Measurements from ENCODE around the gene MAEL. TPM values are rescaled to one million over a fixed set of nuclear protein-coding genes. Genes with fewer than 3 reads are reported as not detected.

MAEL gene
- total RNA-seq (2016; rRNA removed; fragmentation: Illumina TruSeq; extraction: Trizol) (not detected in 2 replicates), polyA plus RNA-seq (2011; rRNA removed) (not detected in 2 replicates), polyA minus RNA-seq (2011; rRNA and poly(A)+ RNA removed; ENCODE audit: low replicate concordance) (not detected in 2 replicates), Bru-seq, nascent RNA (not detected), BruChase-seq, experiment 1, labeled RNA remaining after a 6-hour chase (percentile 3 among the genes with signal in this experiment), BruChase-seq, experiment 2, labeled RNA remaining after a 2-hour chase (not detected)
- total RNA-seq (2016; cell fraction: cytosol; rRNA removed; fragmentation: Illumina TruSeq; extraction: Trizol; ENCODE audit: low read depth): not detected in 2 replicates
- total RNA-seq (2016; cell fraction: insoluble cytoplasmic fraction; rRNA removed; fragmentation: Illumina TruSeq; extraction: Trizol): not detected in 2 replicates
- total RNA-seq (2016; cell fraction: membrane; rRNA removed; fragmentation: Illumina TruSeq; extraction: Trizol): not detected in 2 replicates
- total RNA-seq (2016; cell fraction: nucleus; rRNA removed; fragmentation: Illumina TruSeq; extraction: Trizol): not detected in 2 replicates
- not detected in 2 replicates for polyA plus RNA-seq (2011; cell fraction: cytosol; rRNA removed)
- not detected in 2 replicates for polyA plus RNA-seq (2011; cell fraction: nucleus; rRNA removed)
- polyA plus RNA-seq (2012): not detected in 2 replicates
- not detected in 2 replicates for polyA plus RNA-seq (2016; cell fraction: cytosol; fragmentation: Illumina TruSeq; extraction: Trizol; ENCODE audit: low read depth)
- not detected in 2 replicates for polyA plus RNA-seq (2016; cell fraction: insoluble cytoplasmic fraction; fragmentation: Illumina TruSeq; extraction: Trizol; ENCODE audit: low read depth)
- polyA plus RNA-seq (2016; cell fraction: membrane; fragmentation: Illumina TruSeq; extraction: Trizol; ENCODE audit: low read depth): not detected in 2 replicates
- not detected in 2 replicates for polyA plus RNA-seq (2016; cell fraction: nucleus; fragmentation: Illumina TruSeq; extraction: Trizol; ENCODE audit: insufficient read depth, low read depth)
- polyA minus RNA-seq (2011; cell fraction: cytosol; rRNA and poly(A)+ RNA removed): not detected in 2 replicates
- polyA minus RNA-seq (2011; cell fraction: nucleus; rRNA and poly(A)+ RNA removed): not detected in 2 replicates
- long read RNA-seq, experiment 1: 0 reads
- long read RNA-seq, experiment 2: 0 reads

DNA sequence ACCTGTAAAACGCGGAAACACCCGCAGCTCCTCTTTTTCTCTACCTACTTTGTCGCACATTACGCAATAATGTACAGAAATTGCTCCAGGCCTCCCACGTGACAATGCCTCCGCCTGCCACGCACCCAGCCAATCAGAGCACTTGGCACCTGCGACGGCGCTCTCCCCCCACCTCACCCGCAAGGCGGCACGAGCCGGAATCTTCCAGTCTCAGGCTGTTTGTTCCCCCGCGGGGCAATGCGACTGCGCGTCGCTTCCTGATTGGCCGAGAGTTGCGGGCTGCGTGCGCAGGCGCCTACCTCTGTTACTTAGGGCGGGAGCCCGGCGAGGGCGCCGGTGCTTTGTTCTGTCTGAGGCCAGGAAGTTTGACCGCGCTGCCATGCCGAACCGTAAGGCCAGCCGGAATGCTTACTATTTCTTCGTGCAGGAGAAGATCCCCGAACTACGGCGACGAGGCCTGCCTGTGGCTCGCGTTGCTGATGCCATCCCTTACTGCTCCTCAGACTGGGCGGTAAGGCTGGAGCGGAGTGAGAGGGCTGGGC, at the start of gene MAEL:
Gene MAEL (plus strand): TSS at position 307 of the 542 bp plus-strand sequence. CDS start 73 bp downstream, at position 380.
- ChIA-PET POLR2A (no interaction called here), CTCF (ENCODE audit: low intra/inter-chr PET ratio, low total read pairs) (no interaction called here)
- Histone ChIP-seq H2AFZ (ENCODE audit: low read length) (no peak within 1 kb of the TSS), H3K4me1 (ENCODE audit: insufficient read depth, low read length) (no peaks in the 10 kb centered on the region), H3K4me2 (ENCODE audit: low read depth, low read length) (no peak within 1 kb of the TSS), H3K4me3 (replicated peaks in 1 of 3; ENCODE audit: insufficient read depth in 1 of 3, low read depth in 2 of 3, low read length in 3 of 3) (no peak within 1 kb of the TSS), H3K9ac (ENCODE audit: insufficient read depth, low read depth, low read length) (no peak within 1 kb of the TSS), H4K20me1 (ENCODE audit: insufficient read depth, low read length) (no peaks in the 10 kb centered on the region), H3K9me3 (ENCODE audit: low read length) (no peaks in the 10 kb centered on the region), H3K79me2 (ENCODE audit: insufficient read depth, low read length) (no peaks in the 10 kb centered on the region), H3K36me3 (replicated peaks in 1 of 2; ENCODE audit: control insufficient read depth in 1 of 2, insufficient read depth in 2 of 2, low read length in 2 of 2) (no peaks in the 10 kb centered on the region), H3K27me3 (ENCODE audit: control insufficient read depth in 1 of 2, insufficient read depth in 2 of 2, low read length in 2 of 2) (no peaks in the 10 kb centered on the region), H3K27ac (ENCODE audit: extremely low read length, insufficient read depth, low read length) (no peak within 1 kb of the TSS)
- no peak for FAIRE-seq
- intact Hi-C loops (cut with micrococcal nuclease; ENCODE audit: unreplicated experiment) (no loop called here), in situ Hi-C loops (cut with HindIII; ENCODE audit: extremely low pct_ligation_motif_present, low pct_unique_long_range_greater_than_20kb) (no loop called here)
- BruUV-seq (replicated peaks): no TSS peak
- 78% methylated on average over 35 of the region's 45 CpGs for WGBS (ENCODE audit: low lambda C conversion rate)
- ATAC-seq: no peak
- no peak for TF ChIP-seq ZNF253 (CRISPR knock-in tag; IDR thresholded peaks at IDR 0.05; ENCODE audit: borderline replicate concordance)
- TF ChIP-seq PAWR (CRISPR knock-in tag; IDR thresholded peaks at IDR 0.05; ENCODE audit: borderline replicate concordance): no peak
- peak; percentile 90 for TF ChIP-seq CEBPB (IDR thresholded peaks at IDR 0.05; ENCODE audit: borderline replicate concordance, low read depth, low read length)
- TF ChIP-seq, protein P1, sequence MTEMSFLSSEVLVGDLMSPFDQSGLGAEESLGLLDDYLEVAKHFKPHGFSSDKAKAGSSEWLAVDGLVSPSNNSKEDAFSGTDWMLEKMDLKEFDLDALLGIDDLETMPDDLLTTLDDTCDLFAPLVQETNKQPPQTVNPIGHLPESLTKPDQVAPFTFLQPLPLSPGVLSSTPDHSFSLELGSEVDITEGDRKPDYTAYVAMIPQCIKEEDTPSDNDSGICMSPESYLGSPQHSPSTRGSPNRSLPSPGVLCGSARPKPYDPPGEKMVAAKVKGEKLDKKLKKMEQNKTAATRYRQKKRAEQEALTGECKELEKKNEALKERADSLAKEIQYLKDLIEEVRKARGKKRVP (CRISPR knock-in tag; IDR thresholded peaks at IDR 0.05): peak in 1 of 2 experiments; percentile 27; a peak in 1 of 4 replicates
- no peak for TF ChIP-seq RARG (CRISPR knock-in tag; IDR thresholded peaks at IDR 0.05; ENCODE audit: low read depth)
- peak; percentile 71 for TF ChIP-seq CEBPG (CRISPR knock-in tag; IDR thresholded peaks at IDR 0.05)
- DNase-seq (ENCODE audit: low spot score): no peak

All from HepG2 (cell line).